Stimulated activated naive CD4-positive, alpha-beta T cell treated with Interleukin-2 at 50 U/mL for 16 hours (primary cell): Measurements from ENCODE around the gene ZNF385A.
A peak's percentile ranks its signal among the peaks of the same experiment; 100 is the strongest.

Experiments used
- DNase-seq: peaks from one replicate; lab custom pipeline; 2025; lab: John Stamatoyannopoulos, UW

ZNF385A gene, protein sequence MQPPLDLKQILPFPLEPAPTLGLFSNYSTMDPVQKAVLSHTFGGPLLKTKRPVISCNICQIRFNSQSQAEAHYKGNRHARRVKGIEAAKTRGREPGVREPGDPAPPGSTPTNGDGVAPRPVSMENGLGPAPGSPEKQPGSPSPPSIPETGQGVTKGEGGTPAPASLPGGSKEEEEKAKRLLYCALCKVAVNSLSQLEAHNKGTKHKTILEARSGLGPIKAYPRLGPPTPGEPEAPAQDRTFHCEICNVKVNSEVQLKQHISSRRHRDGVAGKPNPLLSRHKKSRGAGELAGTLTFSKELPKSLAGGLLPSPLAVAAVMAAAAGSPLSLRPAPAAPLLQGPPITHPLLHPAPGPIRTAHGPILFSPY

DNA sequence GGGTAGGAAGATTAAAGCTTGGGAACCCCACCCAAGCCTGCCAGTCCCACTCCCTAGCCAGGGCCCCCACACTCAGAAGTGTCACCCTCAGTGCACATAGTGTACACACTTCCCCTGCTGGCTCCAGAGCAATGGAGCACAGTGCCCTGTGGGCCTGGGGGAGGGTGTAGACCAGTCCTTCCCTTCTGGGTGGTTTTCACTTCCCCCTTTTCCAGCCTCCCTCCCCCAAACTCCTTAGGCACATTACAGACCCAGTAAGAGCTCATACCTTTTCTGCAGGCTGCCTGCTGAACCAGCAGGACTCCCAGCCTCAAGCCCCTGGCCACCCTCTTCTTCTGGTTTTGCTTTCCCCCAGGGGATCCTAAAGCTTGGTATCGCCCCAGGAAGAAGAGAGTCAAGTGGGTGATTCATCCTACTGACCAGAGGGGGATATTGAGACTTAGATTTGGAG lies at the start of gene ZNF385A:
Gene ZNF385A, minus strand, starts transcription at position 143 of the 451 bp plus-strand sequence. CDS start 219 bp downstream, outside the sequence.
- DNase-seq = no peak

GRCh38 chr12:54432815-54433164 lies 48.3 kb upstream of the ZNF385A start:
- no peak for DNase-seq

DNA sequence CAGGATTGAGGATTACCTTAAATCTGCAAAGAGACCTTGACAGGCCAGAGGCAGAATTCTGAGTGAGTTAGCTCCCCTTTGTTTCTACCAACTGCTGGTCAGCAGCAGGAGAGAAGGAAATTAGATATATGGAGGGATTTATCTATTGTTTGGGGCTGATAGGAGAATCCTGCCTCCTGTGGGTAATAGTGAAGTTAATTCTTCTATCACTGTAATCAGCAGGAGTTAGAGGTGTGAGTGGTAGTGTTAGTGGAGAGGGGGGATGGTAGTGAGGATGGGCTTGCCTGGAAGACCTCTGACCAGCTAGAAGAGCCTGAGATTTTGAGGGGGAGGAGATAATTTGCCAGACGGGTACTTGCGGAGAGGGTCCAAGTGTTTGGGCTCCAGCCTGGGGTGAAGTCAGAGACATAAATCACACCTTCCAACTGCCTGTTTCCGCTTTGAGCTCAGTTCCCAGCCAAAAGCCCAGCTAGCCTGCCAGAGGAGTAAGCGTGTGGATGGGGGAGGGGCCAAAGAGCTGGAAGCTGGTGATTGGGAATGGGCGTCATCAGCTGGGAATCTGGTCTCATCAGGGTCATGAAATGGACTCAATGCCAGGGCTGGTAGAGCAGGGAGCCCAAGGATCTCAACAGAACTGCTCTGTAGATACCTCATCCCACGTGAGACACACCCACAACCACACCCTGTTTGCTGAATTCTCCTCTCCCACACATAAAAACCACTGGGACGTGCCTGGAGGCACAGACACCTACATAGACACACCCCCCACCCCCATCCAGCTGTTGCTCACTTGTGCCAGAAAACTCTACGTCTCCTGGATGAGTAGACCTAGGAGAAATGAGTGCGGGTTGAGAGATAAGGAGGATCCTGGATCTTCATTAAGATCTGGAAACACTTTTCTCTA lies 47.6 kb upstream of the ZNF385A start:
- DNase-seq = no peak

DNA sequence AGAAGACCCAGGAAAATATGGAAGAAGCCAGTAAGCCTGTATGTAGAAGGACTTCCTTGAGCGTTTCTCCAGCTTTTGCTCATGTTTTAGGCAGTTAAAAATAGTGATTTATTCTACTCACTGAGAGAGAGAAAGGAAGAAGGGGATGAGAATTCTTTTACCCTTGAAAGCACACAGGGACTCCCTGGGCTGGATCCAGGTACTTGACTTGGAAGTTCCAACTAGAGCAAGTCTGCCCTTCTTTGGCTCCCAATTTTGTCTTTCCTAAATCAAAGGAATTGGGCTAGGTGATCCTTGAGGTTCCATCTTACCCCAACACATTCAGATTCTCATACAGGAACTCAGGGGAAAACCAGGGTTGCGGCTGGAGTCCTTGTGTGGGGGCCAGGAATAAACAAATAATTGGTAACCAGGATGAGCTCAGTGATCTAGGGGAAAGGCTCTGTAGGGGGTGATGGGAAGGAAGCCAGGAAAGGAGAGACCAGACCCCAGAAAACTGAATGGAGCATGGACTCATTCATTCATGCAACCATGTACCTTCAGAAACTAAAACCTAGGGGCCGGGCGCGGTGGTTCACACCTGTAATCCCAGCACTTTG lies 46.0 kb upstream of the ZNF385A start:
- DNase-seq = no peak

DNA sequence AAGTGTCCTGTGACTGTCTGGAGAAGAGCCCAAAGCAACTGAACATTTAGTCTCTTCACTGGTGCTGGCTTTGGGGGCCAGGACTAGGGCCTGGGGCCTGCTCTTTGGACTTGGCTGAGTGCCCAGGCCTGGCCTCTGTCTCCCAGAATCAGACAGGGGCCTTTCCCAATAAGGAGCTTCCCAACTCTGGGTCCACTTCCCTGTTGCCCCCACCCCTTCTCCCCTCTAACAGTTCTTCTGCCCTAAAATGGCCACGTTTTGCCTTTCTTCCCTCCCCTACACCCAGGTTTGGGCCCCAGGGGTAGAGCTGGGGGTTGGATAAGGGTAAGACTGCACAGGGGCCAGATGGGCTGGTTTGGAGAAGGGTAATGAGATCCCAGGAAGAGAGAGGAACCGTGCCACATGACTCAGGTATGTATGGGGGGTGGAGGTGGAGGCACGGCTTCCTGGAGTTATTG lies 44.5 kb upstream of the ZNF385A start:
- no peak for DNase-seq

DNA sequence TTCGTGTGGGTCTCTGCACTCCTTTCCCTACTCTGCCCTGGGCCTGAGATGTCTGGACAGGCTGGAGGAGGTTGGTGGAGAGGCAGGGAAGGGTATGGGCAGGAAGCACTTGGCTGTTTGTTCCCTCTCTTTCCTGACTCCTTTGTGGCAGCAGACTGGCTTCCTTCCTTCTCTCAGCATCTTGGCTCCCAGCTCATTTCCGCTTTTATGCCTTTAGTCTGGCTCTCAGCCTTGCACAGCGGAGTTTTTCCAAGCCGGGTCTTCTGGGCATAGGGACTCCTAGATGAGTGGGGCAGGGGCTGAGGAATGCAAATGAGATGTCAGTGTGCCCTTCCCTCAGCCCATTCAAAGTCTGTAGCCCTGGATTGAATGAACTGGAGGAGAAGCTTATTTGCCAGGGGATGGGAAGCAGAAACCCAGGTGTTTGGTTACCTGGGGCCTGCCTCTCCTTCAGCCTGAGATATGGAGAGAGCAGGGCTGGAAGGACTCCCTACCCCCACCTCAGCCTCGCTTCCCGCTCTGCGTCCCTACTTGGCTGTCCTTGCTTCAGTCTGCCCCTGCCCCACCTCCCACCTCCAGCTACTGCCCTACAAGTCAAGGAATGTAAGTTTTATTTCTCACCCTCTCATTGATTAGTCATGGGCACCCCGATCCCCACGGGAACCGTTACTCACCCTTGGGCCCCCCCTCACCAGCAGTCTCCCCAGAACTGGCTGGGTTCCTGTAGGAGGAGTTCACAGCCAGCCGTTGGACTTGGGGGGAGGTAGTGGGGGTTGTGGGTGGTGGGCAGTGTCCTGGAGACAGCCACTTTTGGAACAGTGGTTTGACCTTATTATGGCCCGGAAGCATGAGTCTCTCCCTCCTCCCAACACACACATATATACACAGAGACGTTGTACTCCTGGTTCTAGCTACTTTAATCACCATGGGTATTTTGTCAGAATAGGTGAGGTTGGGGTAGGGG lies 43.8 kb upstream of the ZNF385A start:
- DNase-seq = peak; percentile 27

DNA sequence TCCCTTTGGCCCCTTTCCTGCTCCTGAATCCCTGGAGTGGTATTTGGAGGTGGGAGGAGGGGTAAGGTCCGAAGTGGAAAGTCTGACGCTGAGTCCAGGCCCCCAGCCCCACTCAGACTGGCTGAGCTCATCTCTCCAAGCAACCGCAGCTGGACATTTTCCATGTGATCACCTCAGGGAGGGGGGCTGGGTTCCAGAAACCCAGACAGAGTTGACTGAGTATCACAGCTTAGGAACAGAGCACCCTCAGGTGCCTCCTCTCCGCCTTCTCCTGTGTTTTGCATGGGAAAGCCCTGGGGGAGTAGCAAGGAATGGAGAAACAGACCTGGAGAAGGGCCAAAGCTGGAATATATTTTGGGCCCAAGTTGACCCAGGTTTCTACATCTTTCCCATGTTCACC lies 42.6 kb upstream of the ZNF385A start:
- DNase-seq = no peak

DNA sequence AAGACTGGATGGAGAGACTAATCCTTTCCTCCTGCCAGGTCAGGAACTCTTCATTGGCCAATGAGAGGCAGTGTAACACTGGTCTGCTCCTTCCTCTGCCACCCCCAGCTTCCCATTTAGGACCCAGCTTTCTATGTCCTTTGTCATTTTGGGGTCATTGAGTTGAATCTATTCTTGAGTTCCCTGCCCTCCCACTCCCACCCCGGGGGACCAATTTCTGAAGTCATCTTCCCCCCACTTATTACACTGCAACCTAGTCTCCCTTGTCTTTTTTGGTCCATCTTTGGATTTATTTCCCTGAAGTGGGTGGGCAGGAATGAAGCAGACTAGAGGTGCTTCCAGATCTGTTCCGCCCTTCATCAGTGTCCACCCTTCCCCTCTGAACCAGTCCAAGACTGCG lies 42.2 kb upstream of the ZNF385A start:
- DNase-seq = no peak

- no peak for DNase-seq
Observed at GRCh38 chr12:54425702-54426101, 41.2 kb upstream of the ZNF385A start.

GRCh38 chr12:54424224-54424623 lies 39.7 kb upstream of the ZNF385A start:
- no peak for DNase-seq

DNA sequence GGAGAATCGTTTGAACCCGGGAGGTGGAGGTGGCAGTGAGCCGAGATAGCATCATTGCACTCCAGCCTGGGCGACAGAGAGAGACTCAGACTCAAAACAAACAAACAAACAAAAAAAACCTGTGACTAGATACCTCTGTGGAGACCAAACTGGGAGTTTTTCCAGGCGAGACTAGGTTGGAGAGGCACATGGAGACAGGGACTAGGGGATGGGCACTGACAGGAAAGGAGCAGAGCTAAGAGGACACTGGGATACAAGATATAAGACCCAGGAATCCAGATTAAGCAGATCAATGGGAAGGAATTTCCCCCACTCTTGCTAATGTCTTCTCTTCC lies 39.2 kb upstream of the ZNF385A start:
- DNase-seq = no peak

GRCh38 chr12:54421879-54422250 lies 37.3 kb upstream of the ZNF385A start:
- no peak for DNase-seq

- DNase-seq = no peak
Observed at GRCh38 chr12:54421175-54421878, 36.8 kb upstream of the ZNF385A start.

DNA sequence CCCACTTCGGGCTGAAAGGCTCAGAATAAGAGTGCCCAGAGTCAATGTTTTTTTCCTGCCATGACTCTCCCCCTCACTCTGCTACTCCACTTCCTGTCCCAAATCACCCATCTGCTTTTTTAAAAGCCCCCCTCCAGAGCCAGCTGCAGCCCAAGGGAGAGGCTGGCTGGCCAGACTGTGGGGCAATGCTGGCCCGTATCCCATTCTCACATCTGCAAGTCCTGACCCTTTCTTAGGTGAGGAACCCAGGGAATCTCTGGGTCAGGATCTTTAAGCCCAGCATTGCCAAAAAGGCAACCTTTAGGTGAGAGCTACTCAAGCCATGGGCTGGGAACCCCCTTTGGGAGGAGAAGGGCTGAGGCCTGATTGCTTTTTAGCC lies 36.2 kb upstream of the ZNF385A start:
- no peak for DNase-seq

- peak; percentile 19 for DNase-seq
Observed at GRCh38 chr12:54419088-54419887, 34.8 kb upstream of the ZNF385A start, which contains the start of gene ITGA5. ITGA5 (minus strand) TSS chr12:54419266; CDS start chr12:54419198, 68 bp downstream.

DNA sequence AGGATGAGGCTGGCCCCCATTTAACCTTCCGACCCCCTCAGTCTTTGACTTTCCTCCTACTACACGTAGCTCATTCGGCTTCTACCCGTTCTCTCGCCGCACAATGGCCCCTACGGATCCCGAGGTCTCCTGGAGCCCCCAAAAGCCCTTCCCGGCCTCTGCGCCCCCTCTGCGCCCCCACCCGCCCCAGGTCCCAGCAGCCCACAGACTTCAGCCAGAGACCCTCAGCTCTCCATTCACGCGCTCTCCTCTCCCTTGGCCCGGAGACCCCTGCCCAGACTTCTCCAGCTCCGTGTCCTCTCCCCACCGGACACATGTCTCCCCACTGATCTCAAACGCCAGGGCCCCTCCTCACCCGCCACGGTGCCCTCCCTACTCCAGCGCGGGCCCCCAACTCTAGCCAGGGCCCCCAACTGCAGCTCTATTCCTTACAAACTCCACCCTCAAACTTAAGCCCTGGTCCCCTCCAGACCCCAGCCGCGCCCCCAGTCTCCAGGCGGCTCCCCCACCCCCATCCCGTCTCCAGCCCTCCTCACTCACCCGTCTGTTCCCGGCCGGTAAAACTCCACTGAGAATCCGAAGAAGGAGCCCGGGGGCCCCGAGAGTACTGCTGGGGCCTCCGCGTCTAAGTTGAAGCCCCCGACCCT lies 34.0 kb upstream of the ZNF385A start:
- no peak for DNase-seq

- no peak for DNase-seq
Observed at GRCh38 chr12:54417712-54418440, 33.3 kb upstream of the ZNF385A start.

- DNase-seq = peak; percentile 17
Observed at GRCh38 chr12:54416687-54417603, 32.4 kb upstream of the ZNF385A start.
